Cardiac fibroblast (primary cell): ENCODE measurements around the gene DLGAP4.

Experiments
- DNase-seq, 2 donors: peaks; one replicate each; pipeline versions ENCODE4 v3.0.0 to v3.0.0-alpha.2; 2010; ENCODE audit warnings: low read depth in 2 of 2
- H3K4me3 ChIP-seq, 2 donors: replicated peaks in 1 of 2; 1 replicate in 1 of 2; 2 replicates in 1 of 2; pipeline ENCODE4 v1.5.1; 2011; ENCODE audit warnings: low read depth in 2 of 2, low read length in 2 of 2, mild to moderate bottlenecking in 2 of 2, moderate library complexity in 1 of 2
- CTCF ChIP-seq: IDR thresholded peaks from one replicate; pipeline ENCODE4 v1.5.1; 2011; ENCODE audit warnings: low read depth, mild to moderate bottlenecking, low read length, inconsistent platforms

Gene DLGAP4

GRCh38 chr20:36308986-36309385 is 2.8 kb downstream of the DLGAP4 start:
- no peak for TF ChIP-seq CTCF
- H3K4me3 ChIP-seq: no peak overlapping the region
- no peak for DNase-seq

- no peak for DNase-seq
- H3K4me3 ChIP-seq: no peak overlapping the region
- no peak for TF ChIP-seq CTCF
Observed at GRCh38 chr20:36309643-36310042, 3.5 kb downstream of the DLGAP4 start.

GRCh38 chr20:36310215-36310981 is 4.3 kb downstream of the DLGAP4 start:
- no peak for DNase-seq
- no peak for TF ChIP-seq CTCF
- H3K4me3 ChIP-seq: no peak overlapping the region

- no peak overlapping the region for H3K4me3 ChIP-seq
- DNase-seq: peak in 1 of 2 donors; percentile 11
- TF ChIP-seq CTCF: no peak
Observed at GRCh38 chr20:36311141-36311853, 5.2 kb downstream of the DLGAP4 start.

GRCh38 chr20:36311854-36312723 is 6.0 kb downstream of the DLGAP4 start:
- TF ChIP-seq CTCF: no peak
- DNase-seq: no peak
- no peak overlapping the region for H3K4me3 ChIP-seq

- H3K4me3 ChIP-seq: no peak overlapping the region
- no peak for TF ChIP-seq CTCF
- no peak for DNase-seq
Observed at GRCh38 chr20:36312724-36313441, 6.7 kb downstream of the DLGAP4 start.
